ENCODE measurements around the gene ITGB1BP1.

ITGB1BP1 gene

DNA sequence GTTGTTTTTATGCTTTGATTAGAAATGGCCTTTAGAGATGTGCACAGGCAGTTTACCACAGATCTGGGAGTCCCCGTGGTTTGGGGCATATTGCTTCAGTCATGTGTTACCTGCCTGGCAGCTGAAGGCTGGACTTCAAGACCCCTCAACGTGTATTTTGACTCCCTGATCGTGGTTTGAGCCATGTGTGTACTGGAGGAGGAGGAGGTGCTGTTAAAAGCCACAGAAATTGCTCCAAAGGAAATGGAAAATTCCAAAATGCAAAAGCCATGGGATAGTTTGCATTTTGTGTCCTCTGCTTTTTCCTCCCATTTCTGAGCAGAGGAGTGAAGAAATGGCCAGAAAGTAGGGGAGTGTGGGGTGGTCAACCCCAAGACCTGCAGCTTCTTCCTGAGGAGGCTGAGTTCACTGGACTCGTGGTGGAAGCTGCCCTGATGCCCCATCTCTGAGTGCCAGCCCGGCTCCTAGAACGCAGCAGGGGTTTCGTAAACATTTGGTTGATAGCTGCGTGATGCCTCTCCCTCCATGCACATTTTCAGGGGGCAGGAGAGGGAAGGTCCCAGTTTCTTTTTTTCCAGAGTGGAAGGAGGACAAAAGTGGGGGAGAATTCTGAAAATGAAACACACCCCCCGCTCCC lies 45.7 kb downstream of the ITGB1BP1 start:
- DNase-seq (ENCODE audit: low read depth): no peak

GRCh38 chr2:9375857-9376428 lies 47.4 kb downstream of the ITGB1BP1 start:
- no peak for DNase-seq (ENCODE audit: low read depth)

DNA sequence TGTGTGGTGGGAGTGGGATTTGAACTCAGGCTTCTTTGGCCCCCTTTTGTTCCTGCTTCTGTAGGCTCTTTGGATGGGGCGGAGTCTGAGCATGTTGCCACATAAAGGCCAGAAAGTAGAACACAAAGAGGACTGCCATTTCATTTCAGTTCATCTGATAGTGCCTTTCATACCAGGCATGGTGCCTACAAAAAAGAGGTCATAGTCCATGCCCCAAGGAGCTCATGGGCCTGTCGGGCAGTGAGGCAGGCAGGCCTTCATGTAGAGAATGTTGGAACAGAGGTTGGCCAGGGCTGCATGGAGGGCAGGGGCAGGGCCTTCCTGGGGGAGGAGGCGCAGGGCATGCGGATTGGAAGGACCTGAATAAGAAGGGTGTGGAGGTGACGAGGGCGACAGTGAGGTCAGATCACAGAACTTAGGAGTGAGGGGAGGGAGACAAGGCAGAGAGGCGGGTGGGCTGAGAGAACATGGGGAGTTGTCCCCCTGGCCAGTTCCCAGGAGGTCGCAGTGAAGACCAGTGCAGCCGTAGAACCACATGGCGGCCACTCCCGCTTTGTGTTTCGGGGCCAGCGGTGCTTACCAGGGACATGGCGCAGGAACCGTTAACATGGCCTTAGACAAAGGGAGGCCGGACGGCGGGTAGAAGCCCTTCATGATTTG lies 49.1 kb downstream of the ITGB1BP1 start:
- DNase-seq (ENCODE audit: low read depth): no peak

GRCh38 chr2:9373476-9373875 lies 49.9 kb downstream of the ITGB1BP1 start:
- no peak for DNase-seq (ENCODE audit: low read depth)

DNA sequence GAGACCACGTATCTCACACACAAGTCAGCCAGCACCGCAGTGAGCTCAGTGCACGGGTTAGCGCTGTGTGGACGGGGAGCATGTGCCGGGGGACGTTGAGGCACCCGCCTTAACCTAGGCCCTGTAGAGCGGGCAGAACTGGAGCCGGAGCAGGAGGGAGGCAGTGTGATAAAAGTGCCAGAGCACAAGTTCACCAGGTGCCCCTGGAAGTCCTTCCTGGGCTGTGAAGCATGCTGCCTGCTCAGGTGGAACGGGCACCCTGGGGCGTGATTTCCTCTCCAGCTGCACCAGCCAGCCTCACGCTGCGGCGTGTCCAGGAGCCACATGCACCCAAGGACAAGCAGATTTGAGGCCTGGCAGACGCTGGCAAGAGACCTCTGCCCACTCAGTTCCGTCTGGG lies 50.3 kb downstream of the ITGB1BP1 start:
- DNase-seq (ENCODE audit: low read depth): no peak

GRCh38 chr2:9370746-9371145 lies 52.6 kb downstream of the ITGB1BP1 start:
- no peak for DNase-seq (ENCODE audit: low read depth)

- no peak for DNase-seq (ENCODE audit: low read depth)
Observed at GRCh38 chr2:9366026-9366425, 57.3 kb downstream of the ITGB1BP1 start.

DNA sequence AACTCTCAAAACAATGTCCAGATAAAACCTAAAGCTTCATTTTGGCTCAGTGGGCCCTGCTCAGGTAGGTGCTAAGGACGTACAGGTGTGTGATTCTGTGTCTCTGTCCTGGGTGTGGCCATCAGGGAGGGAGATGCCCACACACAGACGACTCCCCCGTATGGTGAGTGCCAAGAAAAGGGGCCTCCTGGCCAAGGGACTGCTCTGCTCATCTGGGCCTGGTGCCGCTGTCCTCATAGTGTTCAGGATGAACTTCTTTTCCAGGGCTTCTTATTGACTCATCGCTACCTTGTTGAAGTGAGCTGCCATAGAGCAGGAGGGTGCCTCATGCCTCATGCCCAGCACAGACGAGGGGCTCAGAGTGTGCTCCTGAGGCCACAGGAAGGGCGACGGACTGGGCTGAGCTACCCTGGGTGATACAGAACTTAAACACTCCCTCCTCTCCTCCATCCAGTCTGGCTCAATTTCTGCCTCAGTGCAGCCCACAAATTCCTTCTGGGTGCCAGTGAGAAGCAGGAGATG lies 57.8 kb downstream of the ITGB1BP1 start:
- DNase-seq (ENCODE audit: low read depth): no peak

DNA sequence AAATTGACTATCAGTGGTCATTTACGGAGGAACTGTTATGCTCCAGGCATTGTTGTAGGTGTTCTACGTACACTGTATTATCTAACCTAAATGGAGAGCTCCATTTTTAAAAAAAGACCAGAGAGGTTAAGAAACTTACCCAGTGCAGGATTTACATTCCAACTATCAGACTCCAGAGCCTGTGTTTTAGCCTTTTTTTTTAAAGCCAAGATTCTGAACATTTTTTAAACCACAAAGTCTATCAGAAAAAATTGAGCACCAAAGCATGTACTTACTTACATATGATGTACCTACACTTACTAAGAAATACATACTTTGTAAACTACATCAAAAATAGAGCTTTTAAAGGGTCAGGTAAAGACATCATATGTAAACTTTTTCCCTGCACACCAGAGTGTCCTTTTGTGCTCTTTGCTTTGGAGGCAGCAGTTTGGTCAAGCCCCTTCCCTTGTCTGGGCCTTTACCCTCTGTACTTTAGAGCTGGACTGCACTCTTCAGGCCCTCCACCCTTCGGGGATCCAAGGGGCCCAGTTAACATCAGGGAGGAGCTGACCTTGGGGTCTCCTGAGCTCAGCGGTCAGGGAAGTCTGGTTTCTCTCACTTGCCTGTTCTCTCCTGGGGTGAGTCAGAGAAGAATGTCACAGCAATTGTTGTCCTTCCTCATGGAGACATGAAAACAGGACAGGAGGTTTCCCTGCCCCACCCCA lies 58.4 kb downstream of the ITGB1BP1 start:
- DNase-seq (ENCODE audit: low read depth): no peak

- DNase-seq (ENCODE audit: low read depth): no peak
Observed at GRCh38 chr2:9364373-9364772, 59.0 kb downstream of the ITGB1BP1 start.

DNA sequence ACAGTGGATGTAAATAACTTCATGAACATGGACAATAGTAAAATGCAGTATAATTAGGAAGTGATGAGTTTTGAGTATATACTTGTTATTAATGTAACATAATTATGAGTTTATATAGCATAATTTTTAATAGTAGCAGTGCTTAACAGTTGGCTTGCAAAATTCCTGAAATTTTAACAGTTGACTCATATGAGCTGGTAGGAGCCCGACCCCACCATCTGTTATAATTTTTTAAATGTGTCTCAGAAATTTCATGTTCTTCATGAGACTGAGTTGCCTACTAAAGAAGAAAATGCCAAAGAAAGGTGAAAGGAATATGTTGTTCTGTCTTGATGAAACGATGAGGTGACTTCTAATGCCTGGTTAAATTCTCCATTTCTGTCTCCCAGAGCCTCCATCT lies 62.6 kb downstream of the ITGB1BP1 start:
- DNase-seq (ENCODE audit: low read depth): no peak

GRCh38 chr2:9360110-9360509 lies 63.2 kb downstream of the ITGB1BP1 start:
- DNase-seq (ENCODE audit: low read depth): no peak

- no peak for DNase-seq (ENCODE audit: low read depth)
Observed at GRCh38 chr2:9359463-9359862, 63.9 kb downstream of the ITGB1BP1 start.

GRCh38 chr2:9358846-9359245 lies 64.5 kb downstream of the ITGB1BP1 start:
- no peak for DNase-seq (ENCODE audit: low read depth)

- no peak for DNase-seq (ENCODE audit: low read depth)
Observed at GRCh38 chr2:9356261-9356660, 67.1 kb downstream of the ITGB1BP1 start.

DNA sequence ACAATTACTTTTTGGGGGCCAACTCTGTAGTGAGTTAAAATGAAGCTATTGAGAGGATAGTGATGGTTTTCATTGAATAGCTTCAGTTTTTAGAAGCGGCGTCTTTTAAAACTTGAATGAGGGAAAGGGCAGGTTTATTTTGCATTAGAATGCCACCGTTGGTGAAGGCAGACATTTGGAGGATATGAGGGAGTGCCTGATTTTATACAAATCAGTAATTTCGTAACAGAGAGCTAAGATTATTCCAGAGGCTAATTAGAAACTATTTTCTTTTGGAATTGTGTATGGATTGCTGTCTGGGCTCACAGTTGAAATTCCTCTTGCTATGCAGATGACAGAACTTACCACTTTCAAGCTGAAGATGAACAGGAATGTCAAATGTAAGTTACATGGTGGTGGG lies 67.6 kb downstream of the ITGB1BP1 start:
- no peak for DNase-seq (ENCODE audit: low read depth)

DNA sequence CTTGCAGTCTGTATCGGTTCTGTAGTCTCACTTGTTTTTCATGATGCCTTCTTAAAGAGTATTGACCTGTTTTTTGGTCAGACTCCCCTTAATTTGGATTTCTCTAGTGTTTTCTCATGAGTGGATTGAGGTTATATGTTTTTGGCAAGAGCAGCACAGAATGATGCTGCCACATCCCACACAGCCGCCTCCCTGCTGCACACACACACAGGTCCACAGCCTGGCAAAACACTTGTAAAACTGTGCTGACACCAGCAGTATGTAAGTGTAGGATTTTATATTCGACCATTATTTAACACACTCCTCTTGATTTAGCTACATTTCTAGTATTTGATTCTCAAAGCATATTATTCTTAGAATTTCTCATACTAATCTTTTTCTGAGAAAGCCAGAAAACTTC lies 68.1 kb downstream of the ITGB1BP1 start:
- DNase-seq (ENCODE audit: low read depth): no peak

- DNase-seq (ENCODE audit: low read depth): no peak
Observed at GRCh38 chr2:9354318-9354717, 69.0 kb downstream of the ITGB1BP1 start.
